GM19351 (cell line): ENCODE results near the gene KLHL1.

Experiments used
- ATAC-seq: cut with Tn5 transposase; IDR thresholded peaks from one replicate; pipeline ENCODE4 v1.9.1; 2021; ENCODE audit warnings: mild to moderate bottlenecking, moderate library complexity; ENCODE audit not compliant: unreplicated experiment

The KLHL1 gene

DNA sequence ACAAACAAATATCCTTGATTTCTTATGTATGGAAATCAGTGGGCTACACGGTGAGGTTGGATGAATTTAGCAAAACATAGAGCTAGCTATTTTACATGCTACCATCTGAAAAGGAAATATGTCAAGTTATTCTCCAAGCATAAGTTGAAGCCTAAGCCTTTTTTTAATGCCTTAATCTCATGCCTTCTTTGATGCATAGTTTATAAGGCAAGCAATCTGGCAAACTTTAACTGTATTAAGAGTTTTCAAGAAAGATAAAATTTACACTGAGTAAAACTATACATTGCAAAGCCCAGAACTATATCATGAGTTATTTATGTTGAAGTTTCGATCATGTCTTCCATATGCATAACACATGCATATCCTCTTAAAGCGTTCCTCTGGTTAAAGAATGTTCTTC is 85.6 kb downstream of the KLHL1 start:
- ATAC-seq, result no peak

DNA sequence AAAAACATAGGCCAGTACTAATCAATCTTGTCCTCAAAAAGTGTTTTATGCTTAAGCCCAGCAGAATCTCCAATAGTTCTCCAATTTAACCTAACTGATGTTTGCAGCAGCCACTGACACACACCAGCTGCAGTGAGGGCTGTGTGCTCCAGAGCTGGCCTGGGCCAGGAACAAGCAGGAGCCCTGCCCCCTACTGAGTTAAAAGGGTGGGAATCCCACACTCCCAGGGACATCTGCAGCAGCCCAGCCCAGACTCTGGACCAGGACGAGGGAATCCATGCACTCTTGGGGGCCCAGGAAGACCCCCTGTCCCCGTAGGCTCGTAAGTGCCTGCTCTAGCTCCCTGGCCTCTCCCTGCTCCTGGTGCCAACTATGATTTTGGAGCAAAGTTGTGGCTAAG is 92.1 kb downstream of the KLHL1 start:
- no peak for ATAC-seq

DNA sequence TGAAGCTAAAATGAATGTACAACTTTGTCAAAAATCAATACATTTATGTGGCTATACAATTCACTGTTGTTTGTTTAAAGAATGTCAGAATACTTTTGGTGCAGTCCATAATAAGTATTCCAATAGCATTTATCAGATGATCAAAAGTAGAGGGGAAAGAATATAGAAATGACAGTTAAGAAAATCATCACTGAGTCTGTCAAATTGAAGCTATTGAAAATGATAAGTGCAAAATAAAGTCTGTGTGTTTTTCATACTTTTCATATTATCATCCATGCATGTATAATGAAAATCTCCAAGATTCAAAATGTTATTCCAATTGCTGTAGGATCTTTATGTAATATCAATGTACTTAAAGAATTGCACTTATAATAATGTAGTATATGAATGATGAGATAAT is 93.9 kb downstream of the KLHL1 start:
- no peak for ATAC-seq

DNA sequence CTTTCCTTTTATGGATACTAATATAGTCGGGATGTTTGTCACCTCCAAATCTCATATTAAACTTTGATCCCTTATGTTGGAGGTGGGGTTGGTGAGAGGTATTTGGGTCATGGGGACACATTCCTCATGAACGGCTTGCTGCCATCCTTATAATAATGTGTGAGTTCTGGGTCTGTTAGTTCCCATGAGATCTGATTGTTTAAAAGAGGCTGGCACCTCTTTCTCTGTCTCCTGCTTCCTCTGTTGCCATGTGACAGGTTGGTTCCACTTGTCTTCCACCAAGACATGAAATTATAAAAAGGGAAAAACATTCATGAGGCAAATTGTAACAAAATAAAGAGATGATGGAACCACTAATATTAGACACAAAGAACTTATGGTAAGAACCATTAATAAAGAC is 108.4 kb downstream of the KLHL1 start:
- no peak for ATAC-seq

DNA sequence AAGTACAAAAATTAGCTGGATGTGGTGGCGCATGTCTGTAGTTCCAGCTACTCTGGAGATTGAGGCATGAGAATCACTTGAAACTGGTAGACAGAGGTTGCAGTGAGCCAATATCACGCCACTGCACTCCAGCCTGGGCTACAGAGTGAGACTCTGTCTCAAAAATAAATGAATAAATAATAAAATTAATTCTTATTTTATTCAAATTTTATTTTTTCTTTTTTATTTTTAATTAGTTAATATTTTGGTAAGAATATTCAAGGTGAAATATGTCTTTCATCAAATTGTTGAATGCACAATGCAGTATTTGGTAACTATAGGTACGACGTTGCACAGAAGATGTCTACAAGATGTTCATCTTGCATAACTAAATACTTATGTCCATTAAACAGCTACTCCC is 111.2 kb downstream of the KLHL1 start:
- ATAC-seq, result no peak

DNA sequence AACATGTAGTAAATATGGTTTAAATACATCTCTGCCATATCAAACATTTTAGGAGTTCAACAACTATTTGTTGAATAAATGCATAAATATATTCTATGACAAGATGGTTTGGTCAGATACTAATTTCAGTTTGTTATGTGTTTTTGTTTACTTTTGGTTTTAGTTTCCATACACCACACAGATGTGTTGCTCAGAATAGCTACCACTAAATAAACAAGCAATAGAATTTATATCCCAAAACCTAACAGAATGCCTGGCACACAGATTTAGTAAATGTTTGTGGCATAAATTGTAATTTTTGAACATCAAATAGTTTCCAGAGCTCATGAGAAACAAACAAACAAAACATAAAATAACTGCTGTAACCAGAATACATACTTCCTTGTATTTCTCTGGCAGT is 127.5 kb downstream of the KLHL1 start:
- no peak for ATAC-seq

DNA sequence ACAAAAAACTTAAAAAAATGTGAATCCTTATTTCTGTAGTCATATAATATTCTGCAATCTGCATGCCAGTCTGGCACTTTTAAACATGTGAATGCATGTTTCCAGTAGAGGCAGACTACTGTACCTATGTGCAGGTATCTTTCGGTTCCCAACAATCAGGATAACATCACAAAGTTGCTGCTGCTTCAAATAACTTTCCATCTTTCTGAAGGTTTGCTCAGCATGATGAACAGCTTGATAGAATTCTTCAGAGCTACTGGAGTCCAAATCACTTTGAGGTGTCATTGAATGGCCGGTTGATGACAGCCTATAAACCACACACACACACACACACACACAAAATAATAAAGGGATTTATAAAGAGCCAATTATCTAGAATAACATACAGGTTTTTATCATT is 132.8 kb downstream of the KLHL1 start:
- no peak for ATAC-seq

DNA sequence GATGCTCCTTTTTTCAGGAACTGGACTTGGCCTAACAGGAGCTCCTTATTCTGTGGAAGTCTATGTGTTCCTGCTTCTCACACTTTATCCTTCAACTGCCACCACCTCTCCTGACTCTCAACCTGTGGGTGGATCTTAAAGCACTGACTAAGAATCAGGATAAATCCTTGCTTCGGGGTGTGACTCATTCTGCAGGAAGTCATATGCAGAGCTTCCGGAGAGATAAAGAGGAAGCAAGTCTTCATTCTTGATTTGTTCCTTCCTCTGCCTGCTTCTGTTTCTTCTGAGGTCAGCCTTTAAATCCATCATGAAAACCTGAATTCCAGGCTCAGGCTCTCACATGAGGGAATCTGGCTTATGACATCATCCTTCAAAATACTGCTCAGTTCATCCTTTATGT is 137.7 kb downstream of the KLHL1 start:
- ATAC-seq, result no peak

DNA sequence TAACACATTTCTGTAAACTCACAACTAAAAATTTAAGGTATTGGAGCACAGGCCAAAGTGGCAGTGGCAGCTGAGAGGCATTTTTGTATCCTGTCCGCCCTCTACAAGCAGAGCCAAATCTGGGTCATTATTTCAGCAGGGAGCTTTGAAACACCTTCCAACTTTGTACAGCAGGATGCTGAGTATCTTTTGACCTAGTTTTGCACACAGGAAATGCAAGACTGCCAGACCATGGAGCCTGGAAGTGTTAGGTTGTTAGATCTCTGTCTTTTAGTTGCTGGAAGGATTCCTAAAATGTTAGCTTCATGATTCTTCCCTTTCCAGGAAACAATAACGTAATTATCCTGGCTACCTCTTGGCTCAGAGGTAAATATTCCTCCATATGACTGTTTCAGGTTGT is 149.2 kb downstream of the KLHL1 start:
- no peak for ATAC-seq

DNA sequence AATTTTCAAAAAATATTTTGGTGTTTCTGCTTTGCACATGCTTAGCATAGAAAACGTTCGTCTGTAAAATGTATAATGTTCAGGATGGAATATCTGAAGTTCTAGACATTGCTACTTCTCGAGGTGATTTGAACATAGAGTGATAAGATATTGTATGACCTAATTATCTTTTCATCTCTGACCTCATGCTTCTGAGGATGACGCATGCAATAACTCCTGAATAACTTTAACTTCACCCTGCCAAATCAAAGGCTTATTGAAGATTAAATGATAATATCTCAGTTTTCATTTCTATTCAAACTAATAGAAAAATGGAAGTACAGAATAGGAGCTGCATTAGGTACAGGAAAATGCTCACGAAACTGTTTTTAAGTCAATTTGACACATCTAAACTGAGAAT is 151.4 kb downstream of the KLHL1 start:
- ATAC-seq, result no peak

DNA sequence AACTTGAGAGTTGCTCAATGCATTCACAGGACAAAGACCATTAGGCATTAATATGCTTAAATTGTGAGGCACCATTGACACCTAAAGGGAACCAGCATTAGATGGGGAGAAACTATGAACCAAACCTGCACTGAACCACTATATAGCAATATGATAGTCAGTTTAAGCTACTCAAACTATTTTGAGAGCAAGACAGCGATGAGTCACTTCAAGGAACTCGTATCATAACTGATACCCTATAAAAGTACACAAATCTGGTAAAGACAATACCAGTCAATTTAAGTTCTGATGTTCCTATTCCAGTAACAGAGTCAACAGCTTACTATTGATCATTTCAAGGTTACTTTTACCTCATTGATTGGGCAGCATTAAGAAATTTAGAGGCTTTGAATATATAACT is 151.9 kb downstream of the KLHL1 start:
- ATAC-seq, result no peak

DNA sequence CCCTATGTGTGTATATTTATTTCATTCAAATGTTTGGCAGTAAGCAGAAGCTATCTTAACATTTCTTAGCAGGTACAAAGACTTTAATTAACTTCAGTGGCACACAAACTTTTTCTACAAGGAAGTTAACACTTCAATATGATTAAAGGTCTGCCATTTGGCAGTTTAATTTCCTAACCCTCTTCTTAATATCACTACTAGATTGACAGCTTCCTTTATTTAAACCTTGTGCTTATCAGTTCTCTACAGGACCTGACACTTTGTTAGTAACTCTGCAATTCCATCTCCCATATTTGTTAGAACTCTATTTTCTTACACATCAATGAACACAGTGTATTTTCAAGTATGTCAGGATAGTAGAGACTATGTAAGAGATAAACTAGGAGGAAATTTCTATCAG is 153.0 kb downstream of the KLHL1 start:
- no peak for ATAC-seq

DNA sequence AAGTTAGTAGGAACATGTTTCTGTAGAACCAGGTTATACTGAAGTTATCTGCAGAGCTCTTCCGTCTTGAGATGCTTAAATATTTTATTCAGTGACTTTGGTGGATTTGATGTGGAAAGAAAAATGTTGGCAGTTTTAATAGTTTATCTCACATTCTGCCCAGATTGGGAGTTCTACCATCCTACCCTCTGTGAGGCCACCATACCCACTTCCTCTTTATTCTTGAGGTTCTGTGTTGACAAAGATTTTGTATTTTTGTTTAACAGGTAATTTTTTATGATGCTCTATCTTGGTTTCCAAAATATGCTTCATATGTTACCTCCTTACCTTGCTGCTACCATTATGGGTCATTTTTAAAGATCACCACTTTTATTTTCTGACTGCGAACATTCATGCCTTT is 156.8 kb downstream of the KLHL1 start:
- no peak for ATAC-seq

DNA sequence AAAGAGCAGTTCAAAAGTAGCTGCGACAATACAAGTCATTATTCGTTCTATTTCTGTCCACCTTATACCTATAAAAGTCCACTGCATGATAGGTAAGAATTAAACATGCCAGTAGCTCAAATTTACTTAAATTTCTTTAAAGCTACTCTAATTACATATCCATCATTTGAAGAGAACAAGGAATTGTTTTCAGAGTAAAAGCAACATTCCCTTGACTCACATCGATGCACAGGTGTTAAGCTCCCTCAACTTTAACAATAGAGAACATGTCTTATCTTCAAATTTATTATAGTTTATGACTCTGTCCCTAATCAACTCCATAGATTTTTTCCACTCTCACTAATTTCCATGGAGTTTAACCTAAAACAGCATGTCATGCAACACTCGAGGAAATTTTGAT is 158.1 kb downstream of the KLHL1 start:
- ATAC-seq, result no peak

DNA sequence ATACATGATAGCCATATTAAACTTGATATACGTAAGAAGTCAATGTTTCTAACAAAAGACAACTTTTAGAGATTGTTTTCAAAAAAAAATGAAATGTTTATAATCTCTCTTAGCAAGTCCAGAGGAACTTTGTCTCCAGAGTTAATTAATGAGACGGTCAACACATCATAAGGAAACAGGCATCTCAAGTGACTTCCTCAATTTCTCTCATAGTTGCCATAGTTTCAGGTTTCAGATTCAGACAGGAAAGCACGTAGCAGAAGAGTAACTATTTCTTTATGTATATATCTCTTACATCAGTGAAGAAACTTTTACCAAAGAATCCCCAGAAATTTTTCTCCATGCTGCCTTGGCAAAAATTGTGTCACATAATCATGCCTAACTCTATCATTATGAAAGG is 160.2 kb downstream of the KLHL1 start:
- ATAC-seq, result peak; percentile 98

DNA sequence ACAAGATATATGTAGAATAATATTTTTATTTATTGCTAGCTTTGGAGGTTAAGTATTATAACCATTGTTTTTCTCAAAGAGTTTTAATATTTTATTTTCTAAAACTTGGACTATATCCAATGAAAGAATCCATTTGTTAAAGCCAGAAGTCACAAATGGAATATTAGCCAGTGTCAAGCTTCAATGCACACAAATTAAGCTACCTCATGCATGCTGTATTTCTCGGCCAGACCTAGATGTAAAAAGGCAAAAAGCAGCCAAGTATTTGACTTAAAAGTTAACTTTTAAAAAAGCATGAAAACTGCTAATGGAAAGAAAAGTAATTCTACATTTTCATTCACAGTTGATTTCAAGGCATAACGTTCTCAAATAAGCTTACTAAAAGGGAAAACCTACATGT is 160.7 kb downstream of the KLHL1 start:
- ATAC-seq, result peak; percentile 12

DNA sequence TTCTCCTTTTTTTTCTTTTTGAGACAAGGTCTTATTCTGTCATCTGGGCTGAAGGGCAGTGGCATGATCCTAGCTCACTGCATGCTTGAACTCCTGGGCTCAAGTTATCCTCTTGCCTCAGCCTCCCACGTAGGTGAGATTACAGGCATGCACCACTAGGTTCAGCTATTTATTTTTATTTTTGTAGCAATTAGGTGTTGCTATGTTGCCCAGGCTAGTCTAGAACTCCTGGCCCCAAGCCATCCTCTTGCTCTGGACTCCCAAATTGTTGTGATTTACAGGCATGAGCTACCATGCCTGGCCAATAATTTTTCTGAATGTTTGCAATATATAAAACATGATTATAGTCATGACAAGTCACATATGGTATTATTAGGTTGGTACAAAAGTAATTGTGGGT is 161.7 kb downstream of the KLHL1 start:
- no peak for ATAC-seq

DNA sequence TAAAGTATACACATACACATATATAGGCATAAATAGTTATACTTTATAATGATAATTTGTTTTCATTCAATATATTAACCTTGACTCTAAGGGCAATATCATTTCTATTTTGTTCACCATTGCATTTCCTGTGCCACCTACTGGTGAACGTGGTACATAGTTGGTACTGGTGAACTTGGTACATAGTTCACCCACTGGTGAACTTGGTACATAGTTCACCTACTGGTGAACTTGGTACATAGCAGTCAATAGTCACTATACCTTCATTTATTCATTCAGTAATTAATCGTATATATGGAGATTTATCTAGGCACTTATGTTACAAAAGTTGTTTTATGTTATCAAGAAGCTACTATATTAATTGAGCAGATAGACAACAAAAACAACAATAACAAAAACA is 173.2 kb downstream of the KLHL1 start:
- peak; percentile 77 for ATAC-seq

DNA sequence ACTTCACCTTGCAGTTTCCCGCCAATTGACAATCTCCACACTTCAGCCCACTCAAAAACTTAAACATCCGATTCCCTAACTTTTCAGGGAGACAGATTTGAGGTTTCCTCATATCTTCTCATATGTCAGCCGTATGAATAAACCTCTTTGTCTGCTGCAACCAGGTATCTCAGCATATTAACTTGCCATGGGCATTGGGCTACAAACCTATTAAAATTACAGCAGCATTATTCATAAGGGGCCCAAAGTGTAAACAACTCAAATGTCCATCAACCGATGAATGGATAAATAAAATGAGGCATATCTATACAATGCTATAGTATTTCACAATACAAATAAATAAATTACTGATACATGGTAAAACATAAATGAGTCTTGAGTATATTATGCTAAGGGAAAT is 180.0 kb downstream of the KLHL1 start:
- no peak for ATAC-seq

DNA sequence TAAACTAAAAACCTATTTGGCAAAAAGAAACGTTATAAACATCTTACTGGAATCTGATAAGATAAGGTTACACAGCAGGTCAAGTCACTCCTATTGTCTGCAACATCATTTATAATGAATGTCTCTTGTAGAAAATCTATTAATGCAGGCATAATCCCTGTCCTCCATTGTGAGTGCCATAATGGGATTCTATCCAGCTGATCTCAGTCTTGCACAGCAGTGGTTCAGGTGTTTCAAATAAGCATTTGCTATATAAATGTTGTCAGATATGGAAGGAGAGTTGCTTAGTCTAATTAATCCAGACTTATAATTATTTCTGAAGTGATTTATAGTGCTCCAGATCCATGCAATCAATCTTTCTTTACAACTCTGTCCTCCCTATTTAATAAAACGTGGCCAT is 187.1 kb downstream of the KLHL1 start:
- ATAC-seq, result no peak

DNA sequence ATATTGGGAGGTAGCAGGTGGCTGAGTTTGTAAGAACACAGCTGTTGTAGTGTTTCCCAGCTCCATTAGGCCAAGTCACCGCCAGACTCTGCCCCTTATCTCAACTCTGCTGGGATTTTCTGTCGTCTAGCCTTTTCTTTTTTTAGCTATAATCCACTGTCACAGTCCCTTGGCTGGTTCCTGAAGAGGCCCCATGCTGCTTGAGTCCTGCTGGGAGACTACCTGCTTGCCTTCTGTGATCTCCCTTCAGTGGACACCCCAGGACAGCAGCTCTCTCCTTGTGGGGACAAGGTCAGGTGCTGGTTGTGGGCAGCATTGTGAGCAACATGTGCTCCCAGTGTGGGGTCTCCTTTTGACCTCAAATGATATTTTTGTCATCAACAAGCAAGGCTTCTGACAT is 195.6 kb downstream of the KLHL1 start:
- no peak for ATAC-seq

DNA sequence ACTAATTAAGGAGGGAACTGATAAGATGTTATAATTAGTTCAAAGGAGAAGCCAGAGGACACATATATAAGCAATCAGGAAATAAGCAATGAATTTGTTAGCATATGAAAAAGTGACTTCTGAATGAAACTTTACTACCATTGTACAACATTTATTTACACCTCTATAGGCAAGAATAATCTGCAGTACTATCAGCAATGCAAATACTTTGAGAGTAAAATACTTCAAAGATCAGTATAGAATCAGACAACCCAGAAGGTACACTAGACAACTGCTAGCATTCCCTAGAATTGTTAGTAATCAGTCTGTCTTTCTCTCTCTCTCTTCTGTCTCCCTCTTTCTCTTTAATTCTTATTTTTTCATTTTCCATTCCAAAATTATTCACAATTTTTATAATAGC is 197.5 kb downstream of the KLHL1 start:
- no peak for ATAC-seq

DNA sequence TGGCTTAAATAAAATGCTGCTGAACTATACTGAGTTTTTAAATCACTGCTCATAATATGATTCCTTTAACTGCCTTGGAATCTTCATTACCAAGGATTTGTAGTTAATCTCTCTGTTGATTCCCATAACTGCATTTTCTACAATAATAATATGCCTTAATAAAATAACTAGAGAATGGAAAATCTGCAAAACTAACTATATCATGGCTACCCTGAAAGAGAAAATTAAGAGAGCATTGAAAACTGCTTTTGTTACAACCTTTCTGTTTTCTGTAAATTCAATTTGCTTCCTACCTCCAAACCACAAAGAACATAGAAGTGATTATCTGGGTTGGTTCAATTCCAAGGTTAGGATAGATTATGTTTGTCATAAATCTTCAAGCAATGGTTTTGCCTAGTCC is 203.5 kb downstream of the KLHL1 start:
- no peak for ATAC-seq

DNA sequence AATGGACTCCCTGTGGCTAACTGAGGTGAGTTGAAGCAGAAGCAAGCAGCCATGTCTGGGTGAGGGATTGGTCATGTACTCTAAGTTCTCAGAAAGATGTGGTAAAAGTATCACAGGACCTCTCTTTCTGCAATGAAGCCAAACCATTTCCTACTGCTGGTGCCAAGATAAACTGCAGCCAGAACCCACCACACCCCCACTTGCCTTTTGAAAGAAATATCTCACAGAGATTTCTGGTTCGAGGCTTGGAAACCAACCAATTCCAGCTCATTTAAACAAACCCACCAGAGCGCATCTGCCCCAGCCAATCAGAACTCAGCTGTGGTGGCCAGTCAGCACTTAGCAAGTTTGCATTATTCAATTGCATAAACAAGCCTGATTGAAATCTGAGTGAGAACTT is 205.2 kb downstream of the KLHL1 start:
- no peak for ATAC-seq
